Measurements from ENCODE around the gene MYO9A. TPM values are rescaled to one million over a fixed set of nuclear protein-coding genes. Genes with fewer than 3 reads are reported as not detected.

MYO9A gene
- total RNA-seq, 1 experiment from 2014 or later = 41.6 TPM

GRCh38 chr15:71781965-71782265 lies 336.0 kb downstream of the MYO9A start:
- no peak overlapping the region for H3K4me3 ChIP-seq (ENCODE audit: low read depth in 2 of 2, low read length in 2 of 2)
- peaks cover 6% of the 10 kb centered on the region; the same call in 1 of the 2 replicates for H3K4me1 ChIP-seq (ENCODE audit: control insufficient read depth, insufficient read depth, low read length)
- no peaks in the 10 kb centered on the region for H3K36me3 ChIP-seq (ENCODE audit: control insufficient read depth, insufficient read depth, low read length)
- H3K27me3 ChIP-seq (ENCODE audit: control insufficient read depth, insufficient read depth, low read length) = no peaks in the 10 kb centered on the region
- TF ChIP-seq REST (IDR thresholded peaks at IDR 0.05; ENCODE audit: insufficient read depth in 1 of 2, low read depth in 2 of 2, low read length in 1 of 2) = no peak
- no peak for TF ChIP-seq SIN3A (IDR thresholded peaks at IDR 0.05; ENCODE audit: borderline replicate concordance, insufficient read depth, low read depth, low read length)
- no peak for TF ChIP-seq CTCF (IDR thresholded peaks at IDR 0.05)
- no peaks in the 10 kb centered on the region for H3K9me3 ChIP-seq (ENCODE audit: control insufficient read depth, insufficient read depth, low read depth, low read length)
- H3K27ac ChIP-seq (ENCODE audit: low read length) = no peak overlapping the region
- DNase-seq (ENCODE audit: low read depth, low spot score) = no peak
- in situ Hi-C loops (cut with HindIII; ENCODE audit: low pct_unique_long_range_greater_than_20kb, low sequenced_read_pairs) = no loop called here
- BruUV-seq (replicated peaks) = no TSS peak
- ChIA-PET CTCF (no interaction called here), POLR2A (no interaction called here)
- ATAC-seq = no peak
- intact Hi-C loops (cut with micrococcal nuclease; ENCODE audit: unreplicated experiment) = no loop called here

- BruUV-seq (replicated peaks) = no TSS peak
- no peak for DNase-seq (ENCODE audit: low read depth, low spot score)
- no peaks in the 10 kb centered on the region for H3K36me3 ChIP-seq (ENCODE audit: control insufficient read depth, insufficient read depth, low read length)
- POLR2A ChIA-PET = no interaction called here
- H3K4me3 ChIP-seq (ENCODE audit: low read depth in 2 of 2, low read length in 2 of 2) = no peak overlapping the region
- in situ Hi-C loops (cut with HindIII; ENCODE audit: low pct_unique_long_range_greater_than_20kb, low sequenced_read_pairs) = no loop called here
- CTCF ChIA-PET = interaction anchor here (0.5 to 0.8 kb wide), 3 partner anchors 28 to 574 kb away, joined by 3 to 7 read pairs (median 3); no protein-coding TSS in a partner anchor
- intact Hi-C loops (cut with micrococcal nuclease; ENCODE audit: unreplicated experiment) = no loop called here
- H3K4me1 ChIP-seq (ENCODE audit: control insufficient read depth, insufficient read depth, low read length) = peaks cover 6% of the 10 kb centered on the region; the same call in 1 of the 2 replicates
- no peaks in the 10 kb centered on the region for H3K27me3 ChIP-seq (ENCODE audit: control insufficient read depth, insufficient read depth, low read length)
- no peaks in the 10 kb centered on the region for H3K9me3 ChIP-seq (ENCODE audit: control insufficient read depth, insufficient read depth, low read depth, low read length)
- H3K27ac ChIP-seq (ENCODE audit: low read length) = no peak overlapping the region
- 0 out of 2 replicates have a peak, but pooled peaks have one; percentile 31 for ATAC-seq
- TF ChIP-seq SIN3A (IDR thresholded peaks at IDR 0.05; ENCODE audit: borderline replicate concordance, insufficient read depth, low read depth, low read length) (no peak), CTCF (IDR thresholded peaks at IDR 0.05) (no peak), TCF7L2 (IDR thresholded peaks at IDR 0.05; ENCODE audit: low read depth, low read length) (no peak), REST (IDR thresholded peaks at IDR 0.05; ENCODE audit: insufficient read depth in 1 of 2, low read depth in 2 of 2, low read length in 1 of 2) (no peak), POLR2AphosphoS5 (IDR thresholded peaks at IDR 0.05; ENCODE audit: low read depth, low read length) (no peak)
These were observed 336.6 kb downstream of the MYO9A start for GRCh38 chr15:71781179-71781964.

Measured in Panc1 (cell line).